Neural progenitor cell (in vitro differentiated cells): ENCODE results near the gene CERS6.

Source experiments
- EZH2 ChIP-seq: fragments of 200-600 bp; sonication (generic); IDR thresholded peaks from 2 replicates; pipeline ENCODE4 v1.6.1; 2017; ENCODE audit warnings: antibody characterized with exemption, mild to moderate bottlenecking, moderate library complexity
- EZH2phosphoT487 ChIP-seq: fragments of 200-600 bp; sonication (generic); IDR thresholded peaks from 2 replicates; pipeline ENCODE4 v1.6.1; 2017; ENCODE audit warnings: antibody characterized with exemption
- TF ChIP-seq, protein P1 (sequence below): fragments of 200-600 bp; sonication (generic); IDR thresholded peaks from 2 replicates; pipeline ENCODE4 v1.5.1; 2017; ENCODE audit warnings: antibody characterized with exemption, mild to moderate bottlenecking

DNA sequence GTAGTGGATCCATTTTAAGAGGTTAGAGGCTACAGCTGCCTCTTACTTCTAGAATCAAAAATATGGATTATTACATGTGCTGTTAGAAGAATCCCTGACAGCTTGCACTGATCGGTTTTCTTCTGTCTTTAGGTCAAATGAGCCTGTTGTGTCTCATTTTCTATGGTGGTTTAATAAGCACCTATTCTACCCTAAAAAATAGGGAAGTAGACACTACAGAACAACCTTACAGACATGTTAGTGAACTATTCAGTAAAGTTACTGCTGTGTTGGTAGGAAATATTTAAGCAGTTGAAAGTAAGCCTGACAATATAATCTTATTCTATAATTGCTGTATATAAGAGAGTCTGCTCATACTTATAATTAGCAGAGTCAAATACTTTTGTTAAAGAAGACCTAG lies 177.8 kb downstream of the CERS6 start:
- TF ChIP-seq, protein P1, sequence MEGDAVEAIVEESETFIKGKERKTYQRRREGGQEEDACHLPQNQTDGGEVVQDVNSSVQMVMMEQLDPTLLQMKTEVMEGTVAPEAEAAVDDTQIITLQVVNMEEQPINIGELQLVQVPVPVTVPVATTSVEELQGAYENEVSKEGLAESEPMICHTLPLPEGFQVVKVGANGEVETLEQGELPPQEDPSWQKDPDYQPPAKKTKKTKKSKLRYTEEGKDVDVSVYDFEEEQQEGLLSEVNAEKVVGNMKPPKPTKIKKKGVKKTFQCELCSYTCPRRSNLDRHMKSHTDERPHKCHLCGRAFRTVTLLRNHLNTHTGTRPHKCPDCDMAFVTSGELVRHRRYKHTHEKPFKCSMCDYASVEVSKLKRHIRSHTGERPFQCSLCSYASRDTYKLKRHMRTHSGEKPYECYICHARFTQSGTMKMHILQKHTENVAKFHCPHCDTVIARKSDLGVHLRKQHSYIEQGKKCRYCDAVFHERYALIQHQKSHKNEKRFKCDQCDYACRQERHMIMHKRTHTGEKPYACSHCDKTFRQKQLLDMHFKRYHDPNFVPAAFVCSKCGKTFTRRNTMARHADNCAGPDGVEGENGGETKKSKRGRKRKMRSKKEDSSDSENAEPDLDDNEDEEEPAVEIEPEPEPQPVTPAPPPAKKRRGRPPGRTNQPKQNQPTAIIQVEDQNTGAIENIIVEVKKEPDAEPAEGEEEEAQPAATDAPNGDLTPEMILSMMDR = no peak
- TF ChIP-seq EZH2phosphoT487 (no peak), EZH2 (no peak)
